ENCODE results near the gene FLVCR2.

DNA sequence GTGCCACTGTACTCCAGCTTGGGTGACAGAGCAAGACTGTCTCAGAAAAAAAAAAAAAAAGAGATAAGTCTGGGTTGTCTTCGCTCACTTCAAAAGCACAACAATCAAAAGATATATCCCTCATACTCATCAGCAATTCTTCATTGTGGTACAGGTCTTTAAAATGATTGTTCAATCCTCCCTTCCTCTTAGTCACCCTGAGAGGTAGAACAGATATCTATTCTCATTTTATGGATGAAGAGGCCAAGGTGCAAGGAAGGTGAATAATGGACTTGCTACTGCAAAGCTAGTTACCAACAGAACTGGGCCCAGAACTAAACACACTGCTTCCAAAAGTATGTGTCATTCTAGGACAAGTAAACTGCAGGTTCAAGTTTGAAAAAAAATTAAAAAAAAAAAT is 75.1 kb downstream of the FLVCR2 start:
- TF ChIP-seq, protein P1, sequence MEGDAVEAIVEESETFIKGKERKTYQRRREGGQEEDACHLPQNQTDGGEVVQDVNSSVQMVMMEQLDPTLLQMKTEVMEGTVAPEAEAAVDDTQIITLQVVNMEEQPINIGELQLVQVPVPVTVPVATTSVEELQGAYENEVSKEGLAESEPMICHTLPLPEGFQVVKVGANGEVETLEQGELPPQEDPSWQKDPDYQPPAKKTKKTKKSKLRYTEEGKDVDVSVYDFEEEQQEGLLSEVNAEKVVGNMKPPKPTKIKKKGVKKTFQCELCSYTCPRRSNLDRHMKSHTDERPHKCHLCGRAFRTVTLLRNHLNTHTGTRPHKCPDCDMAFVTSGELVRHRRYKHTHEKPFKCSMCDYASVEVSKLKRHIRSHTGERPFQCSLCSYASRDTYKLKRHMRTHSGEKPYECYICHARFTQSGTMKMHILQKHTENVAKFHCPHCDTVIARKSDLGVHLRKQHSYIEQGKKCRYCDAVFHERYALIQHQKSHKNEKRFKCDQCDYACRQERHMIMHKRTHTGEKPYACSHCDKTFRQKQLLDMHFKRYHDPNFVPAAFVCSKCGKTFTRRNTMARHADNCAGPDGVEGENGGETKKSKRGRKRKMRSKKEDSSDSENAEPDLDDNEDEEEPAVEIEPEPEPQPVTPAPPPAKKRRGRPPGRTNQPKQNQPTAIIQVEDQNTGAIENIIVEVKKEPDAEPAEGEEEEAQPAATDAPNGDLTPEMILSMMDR (IDR thresholded peaks at IDR 0.05 in 4 of 5, conservative IDR thresholded peaks at IDR 0.05 in 1 of 5): no peak
- TF ChIP-seq POLR2A (IDR thresholded peaks at IDR 0.05): no peak

Measured in gastrocnemius medialis (tissue), 4 donors.